Smooth muscle cell (in vitro differentiated cells): Measurements from ENCODE around the gene RNASEH2A. TPM values are rescaled to one million over a fixed set of nuclear protein-coding genes. Genes with fewer than 3 reads are reported as not detected.
A peak's percentile ranks its signal among the peaks of the same experiment; 100 is the strongest.

Source experiments
- DNase-seq: peaks from one replicate; lab custom pipeline; 2025; ENCODE audit not compliant: unreplicated experiment; lab: John Stamatoyannopoulos, UW
- H2AFZ ChIP-seq: fragments of 200-600 bp; sonication (generic); 2 replicates; pipeline ENCODE4 v1.6.0; 2016; ENCODE audit warnings: antibody characterized with exemption, low read depth, mild to moderate bottlenecking
- H3F3A ChIP-seq: fragments of 200-600 bp; sonication (generic); 2 replicates; pipeline ENCODE4 v1.6.0; 2017; ENCODE audit warnings: antibody characterized with exemption, low read depth
- H3K27ac ChIP-seq: fragments of 200-600 bp; sonication (generic); 2 replicates; pipeline ENCODE4 v1.5.1; 2016; ENCODE audit warnings: low read depth, mild to moderate bottlenecking
- H3K27me3 ChIP-seq: fragments of 200-600 bp; sonication (generic); 2 replicates; pipeline ENCODE4 v1.6.1; 2016; ENCODE audit warnings: low read depth, mild to moderate bottlenecking
- H3K36me3 ChIP-seq: fragments of 200-600 bp; sonication (generic); 2 replicates; pipeline ENCODE4 v1.5.1; 2016; ENCODE audit warnings: low read depth
- H3K4me1 ChIP-seq: fragments of 200-600 bp; sonication (generic); 2 replicates; pipeline ENCODE4 v1.5.1; 2016; ENCODE audit warnings: low read depth
- H3K4me2 ChIP-seq: fragments of 200-600 bp; sonication (generic); 2 replicates; pipeline ENCODE4 v1.6.0; 2016; ENCODE audit warnings: mild to moderate bottlenecking
- H3K4me3 ChIP-seq: fragments of 200-600 bp; sonication (generic); 2 replicates; pipeline ENCODE4 v1.5.1; 2016; ENCODE audit warnings: mild to moderate bottlenecking
- H3K79me2 ChIP-seq: fragments of 200-600 bp; sonication (generic); 2 replicates; pipeline ENCODE4 v1.6.0; 2016; ENCODE audit warnings: low read depth, mild to moderate bottlenecking
- H3K9ac ChIP-seq: fragments of 200-600 bp; sonication (generic); 2 replicates; pipeline ENCODE4 v1.6.0; 2016; ENCODE audit warnings: low read depth
- H3K9me3 ChIP-seq: fragments of 200-600 bp; sonication (generic); replicated peaks from 2 replicates; pipeline ENCODE4 v1.5.1; 2016; ENCODE audit warnings: low read depth
- H4K20me1 ChIP-seq: fragments of 200-600 bp; sonication (generic); 2 replicates; pipeline ENCODE4 v1.6.0; 2016; ENCODE audit warnings: low read depth
- WGBS: methylation state at CpG from one replicate; pipeline ENCODE4 v1.1.7; 2016; ENCODE audit warnings: low lambda C conversion rate; 5-methylcytosine and 5-hydroxymethylcytosine counted together
- polyA plus RNA-seq: library from polyadenylated mRNA; unstranded; fragments of >200 nt; fragmentation: Nextera tagmentation; extraction: Ambion mirVana; gene quantifications from 2 replicates; pipeline ENCODE4 v1.2.1, GENCODE V29; 2016
- total RNA-seq: library from RNA; depleted of rRNA; stranded (reverse); fragments of >200 nt; gene quantifications from 2 replicates; pipeline ENCODE4 v1.2.3, GENCODE V29; 2014
- TF ChIP-seq, protein P1 (sequence below): fragments of 200-600 bp; sonication (generic); IDR thresholded peaks from 2 replicates; pipeline ENCODE4 v1.5.1; 2017; ENCODE audit warnings: borderline replicate concordance, mild to moderate bottlenecking, antibody characterized with exemption; ENCODE audit not compliant: insufficient read depth, poor library complexity, severe bottlenecking

RNASEH2A gene
- total and polyA plus RNA-seq, 2 experiments from 2014 or later, result 15.7 to 34.9 TPM

DNA sequence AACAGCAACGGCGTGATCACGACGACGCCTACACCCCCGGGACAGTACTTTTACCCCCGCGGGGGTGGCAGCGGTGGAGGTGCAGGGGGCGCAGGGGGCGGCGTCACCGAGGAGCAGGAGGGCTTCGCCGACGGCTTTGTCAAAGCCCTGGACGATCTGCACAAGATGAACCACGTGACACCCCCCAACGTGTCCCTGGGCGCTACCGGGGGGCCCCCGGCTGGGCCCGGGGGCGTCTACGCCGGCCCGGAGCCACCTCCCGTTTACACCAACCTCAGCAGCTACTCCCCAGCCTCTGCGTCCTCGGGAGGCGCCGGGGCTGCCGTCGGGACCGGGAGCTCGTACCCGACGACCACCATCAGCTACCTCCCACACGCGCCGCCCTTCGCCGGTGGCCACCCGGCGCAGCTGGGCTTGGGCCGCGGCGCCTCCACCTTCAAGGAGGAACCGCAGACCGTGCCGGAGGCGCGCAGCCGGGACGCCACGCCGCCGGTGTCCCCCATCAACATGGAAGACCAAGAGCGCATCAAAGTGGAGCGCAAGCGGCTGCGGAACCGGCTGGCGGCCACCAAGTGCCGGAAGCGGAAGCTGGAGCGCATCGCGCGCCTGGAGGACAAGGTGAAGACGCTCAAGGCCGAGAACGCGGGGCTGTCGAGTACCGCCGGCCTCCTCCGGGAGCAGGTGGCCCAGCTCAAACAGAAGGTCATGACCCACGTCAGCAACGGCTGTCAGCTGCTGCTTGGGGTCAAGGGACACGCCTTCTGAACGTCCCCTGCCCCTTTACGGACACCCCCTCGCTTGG, 14.1 kb upstream of the RNASEH2A start:
- Histone ChIP-seq H3K4me3 (peak overlapping the region; percentile 98), H3F3A (peaks cover 40% of the 10 kb centered on the region), H3K27ac (peak overlapping the region; percentile 96), H4K20me1 (peaks cover 24% of the 10 kb centered on the region), H3K9ac (peak overlapping the region; percentile 99), H3K4me2 (peak overlapping the region; percentile 93), H3K36me3 (no peaks in the 10 kb centered on the region), H3K27me3 (no peaks in the 10 kb centered on the region), H3K9me3 (no peaks in the 10 kb centered on the region), H2AFZ (no peak overlapping the region), H3K79me2 (peaks cover 20% of the 10 kb centered on the region), H3K4me1 (peaks cover 25% of the 10 kb centered on the region)
- TF ChIP-seq, protein P1, sequence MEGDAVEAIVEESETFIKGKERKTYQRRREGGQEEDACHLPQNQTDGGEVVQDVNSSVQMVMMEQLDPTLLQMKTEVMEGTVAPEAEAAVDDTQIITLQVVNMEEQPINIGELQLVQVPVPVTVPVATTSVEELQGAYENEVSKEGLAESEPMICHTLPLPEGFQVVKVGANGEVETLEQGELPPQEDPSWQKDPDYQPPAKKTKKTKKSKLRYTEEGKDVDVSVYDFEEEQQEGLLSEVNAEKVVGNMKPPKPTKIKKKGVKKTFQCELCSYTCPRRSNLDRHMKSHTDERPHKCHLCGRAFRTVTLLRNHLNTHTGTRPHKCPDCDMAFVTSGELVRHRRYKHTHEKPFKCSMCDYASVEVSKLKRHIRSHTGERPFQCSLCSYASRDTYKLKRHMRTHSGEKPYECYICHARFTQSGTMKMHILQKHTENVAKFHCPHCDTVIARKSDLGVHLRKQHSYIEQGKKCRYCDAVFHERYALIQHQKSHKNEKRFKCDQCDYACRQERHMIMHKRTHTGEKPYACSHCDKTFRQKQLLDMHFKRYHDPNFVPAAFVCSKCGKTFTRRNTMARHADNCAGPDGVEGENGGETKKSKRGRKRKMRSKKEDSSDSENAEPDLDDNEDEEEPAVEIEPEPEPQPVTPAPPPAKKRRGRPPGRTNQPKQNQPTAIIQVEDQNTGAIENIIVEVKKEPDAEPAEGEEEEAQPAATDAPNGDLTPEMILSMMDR, result no peak
- under 1% methylated on average over 56 of the region's 84 CpGs for WGBS
- DNase-seq, result no peak

DNA sequence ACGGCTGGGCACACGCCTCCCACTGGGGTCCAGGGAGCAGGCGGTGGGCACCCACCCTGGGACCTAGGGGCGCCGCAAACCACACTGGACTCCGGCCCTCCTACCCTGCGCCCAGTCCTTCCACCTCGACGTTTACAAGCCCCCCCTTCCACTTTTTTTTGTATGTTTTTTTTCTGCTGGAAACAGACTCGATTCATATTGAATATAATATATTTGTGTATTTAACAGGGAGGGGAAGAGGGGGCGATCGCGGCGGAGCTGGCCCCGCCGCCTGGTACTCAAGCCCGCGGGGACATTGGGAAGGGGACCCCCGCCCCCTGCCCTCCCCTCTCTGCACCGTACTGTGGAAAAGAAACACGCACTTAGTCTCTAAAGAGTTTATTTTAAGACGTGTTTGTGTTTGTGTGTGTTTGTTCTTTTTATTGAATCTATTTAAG, 13.5 kb upstream of the RNASEH2A start:
- peaks cover 41% of the 10 kb centered on the region for H3F3A ChIP-seq
- no peak for DNase-seq
- H3K79me2 ChIP-seq, result peaks cover 20% of the 10 kb centered on the region
- WGBS, result under 1% methylated on average over 22 of the region's 22 CpGs
- H3K36me3 ChIP-seq, result no peaks in the 10 kb centered on the region
- peak overlapping the region; percentile 98 for H3K4me3 ChIP-seq
- peak overlapping the region; percentile 93 for H3K4me2 ChIP-seq
- peaks cover 22% of the 10 kb centered on the region for H3K4me1 ChIP-seq
- TF ChIP-seq, protein P1, result no peak
- no peak overlapping the region for H2AFZ ChIP-seq
- H4K20me1 ChIP-seq, result peaks cover 24% of the 10 kb centered on the region
- H3K27ac ChIP-seq, result peak overlapping the region; percentile 96
- peak overlapping the region; percentile 99 for H3K9ac ChIP-seq
- no peaks in the 10 kb centered on the region for H3K27me3 ChIP-seq
- no peaks in the 10 kb centered on the region for H3K9me3 ChIP-seq

DNA sequence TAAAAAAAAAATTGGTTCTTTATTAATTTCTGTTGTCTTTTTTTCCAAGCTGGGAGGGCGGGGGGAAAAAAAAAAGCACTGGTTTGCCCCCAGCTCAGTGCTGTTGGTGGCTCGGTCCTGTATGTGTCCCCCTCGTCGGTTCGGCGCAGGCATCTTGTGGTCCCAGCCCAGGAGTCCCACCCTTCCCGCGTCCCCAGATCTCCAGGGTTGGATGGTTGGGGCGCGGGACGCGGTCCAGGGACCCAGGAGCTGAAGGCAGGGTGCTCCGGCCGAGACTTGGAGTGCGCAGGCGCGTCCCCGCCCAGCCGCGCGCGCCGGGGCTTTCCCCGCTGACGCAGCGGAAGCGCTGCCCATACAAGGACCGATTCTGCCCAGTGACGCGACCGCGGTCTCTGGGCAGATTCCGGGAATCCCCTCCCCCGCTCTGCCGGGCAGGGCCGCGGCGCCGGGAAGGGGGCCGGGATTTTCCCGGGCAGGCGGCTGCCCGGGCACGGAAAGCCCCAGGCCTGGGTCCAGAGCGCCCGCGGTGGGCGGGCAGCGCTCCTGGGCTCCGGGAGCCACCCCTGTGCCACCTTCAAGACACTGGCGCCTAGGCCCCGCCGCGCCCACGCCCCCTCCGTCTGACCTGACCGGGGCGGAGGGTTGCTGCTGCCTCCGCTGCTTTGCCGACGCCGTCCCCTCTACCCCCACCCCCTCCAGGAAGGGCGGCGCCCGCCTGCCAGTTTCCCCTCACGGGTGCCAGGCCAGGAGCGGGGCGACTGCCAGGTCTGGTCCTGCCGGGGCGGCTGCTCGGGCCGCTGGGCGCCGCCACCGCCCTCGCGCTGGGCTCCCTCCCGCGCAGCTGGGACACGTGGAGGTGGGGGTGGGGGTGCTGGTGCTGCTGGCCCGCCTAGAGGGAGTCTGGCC, 12.8 kb upstream of the RNASEH2A start:
- Histone ChIP-seq H3K4me1 (peaks cover 15% of the 10 kb centered on the region), H3K27ac (peak overlapping the region; percentile 96), H3K79me2 (peaks cover 20% of the 10 kb centered on the region), H3K9me3 (no peaks in the 10 kb centered on the region), H3K4me2 (peak overlapping the region; percentile 93), H2AFZ (no peak overlapping the region), H3K4me3 (peak overlapping the region; percentile 98), H3K27me3 (no peaks in the 10 kb centered on the region), H3F3A (peaks cover 34% of the 10 kb centered on the region), H4K20me1 (peaks cover 24% of the 10 kb centered on the region), H3K9ac (peak overlapping the region; percentile 99), H3K36me3 (no peaks in the 10 kb centered on the region)
- TF ChIP-seq, protein P1, result no peak
- DNase-seq, result peak; percentile 89
- under 1% methylated on average over 76 of the region's 81 CpGs for WGBS
